ENCODE measurements around the gene PACC1. TPM values are rescaled to one million over a fixed set of nuclear protein-coding genes. Genes with fewer than 3 reads are reported as not detected.

The PACC1 gene
- total RNA-seq, 2 donors from 2014 or later = 3.2 to 4.1 TPM

- Histone ChIP-seq H3K27me3 (replicated peaks; ENCODE audit: insufficient read depth) (no peaks in the 10 kb centered on the region), H3K4me1 (ENCODE audit: control insufficient read depth in 1 of 2, low read depth in 2 of 2) (peaks cover 2 to 26% of the 10 kb centered on the region in 2 donors), H3K36me3 (peaks cover 13% of the 10 kb centered on the region), H3K27ac (no peak overlapping the region), H3K9me3 (no peaks in the 10 kb centered on the region), H3K4me3 (no peak overlapping the region)
- TF ChIP-seq CTCF (IDR thresholded peaks at IDR 0.05) = no peak
- DNase-seq (ENCODE audit: low spot score) (no peak), ATAC-seq (ENCODE audit: insufficient number of reproducible peaks, low FRiP score, low read depth) (no peak)
Observed at GRCh38 chr1:212447478-212447877, 32.8 kb upstream of the PACC1 start.

GRCh38 chr1:212446333-212446732 lies 31.6 kb upstream of the PACC1 start:
- no peak overlapping the region for H3K27ac ChIP-seq
- DNase-seq (ENCODE audit: low spot score) = no peak
- H3K27me3 ChIP-seq (replicated peaks; ENCODE audit: insufficient read depth) = no peaks in the 10 kb centered on the region

GRCh38 chr1:212442408-212442807 lies 27.7 kb upstream of the PACC1 start:
- Histone ChIP-seq H3K27me3 (replicated peaks; ENCODE audit: insufficient read depth) (no peaks in the 10 kb centered on the region), H3K36me3 (peaks cover 13% of the 10 kb centered on the region), H3K9me3 (no peaks in the 10 kb centered on the region), H3K27ac (no peak overlapping the region), H3K4me3 (no peak overlapping the region), H3K4me1 (ENCODE audit: control insufficient read depth in 1 of 2, low read depth in 2 of 2) (peaks cover 0 to 16% of the 10 kb centered on the region in 2 donors)
- DNase-seq (ENCODE audit: low spot score) (no peak), ATAC-seq (ENCODE audit: insufficient number of reproducible peaks, low FRiP score, low read depth) (no peak)
- TF ChIP-seq CTCF (IDR thresholded peaks at IDR 0.05) = no peak

More at GRCh38 chr1:212446333-212446732, 31.6 kb upstream of the PACC1 start:
- H3K4me3 ChIP-seq = no peak overlapping the region
- H3K36me3 ChIP-seq = peaks cover 13% of the 10 kb centered on the region
- no peak for TF ChIP-seq CTCF (IDR thresholded peaks at IDR 0.05)
- no peak for ATAC-seq (ENCODE audit: insufficient number of reproducible peaks, low FRiP score, low read depth)
- H3K9me3 ChIP-seq = no peaks in the 10 kb centered on the region
- H3K4me1 ChIP-seq (ENCODE audit: control insufficient read depth in 1 of 2, low read depth in 2 of 2) = peaks cover 0 to 17% of the 10 kb centered on the region in 2 donors

- Histone ChIP-seq H3K4me1 (ENCODE audit: control insufficient read depth in 1 of 2, low read depth in 2 of 2) (peaks cover 0 to 16% of the 10 kb centered on the region in 2 donors), H3K27me3 (replicated peaks; ENCODE audit: insufficient read depth) (no peaks in the 10 kb centered on the region), H3K36me3 (peaks cover 3% of the 10 kb centered on the region), H3K27ac (no peak overlapping the region), H3K4me3 (no peak overlapping the region), H3K9me3 (no peaks in the 10 kb centered on the region)
- ATAC-seq (ENCODE audit: insufficient number of reproducible peaks, low FRiP score, low read depth) (no peak), DNase-seq (ENCODE audit: low spot score) (no peak)
- no peak for TF ChIP-seq CTCF (IDR thresholded peaks at IDR 0.05)
Observed at GRCh38 chr1:212440419-212440818, 25.7 kb upstream of the PACC1 start.

- H3K27ac ChIP-seq = no peak overlapping the region
- H3K4me3 ChIP-seq = no peak overlapping the region
- H3K27me3 ChIP-seq (replicated peaks; ENCODE audit: insufficient read depth) = no peaks in the 10 kb centered on the region
- ATAC-seq (ENCODE audit: insufficient number of reproducible peaks, low FRiP score, low read depth) (no peak), DNase-seq (ENCODE audit: low spot score) (no peak)
- no peaks in the 10 kb centered on the region for H3K36me3 ChIP-seq
- TF ChIP-seq CTCF (IDR thresholded peaks at IDR 0.05) = no peak
- no peaks in the 10 kb centered on the region for H3K9me3 ChIP-seq
- peaks cover 4 to 25% of the 10 kb centered on the region in 2 donors for H3K4me1 ChIP-seq (ENCODE audit: control insufficient read depth in 1 of 2, low read depth in 2 of 2)
Observed at GRCh38 chr1:212438831-212439237, 24.1 kb upstream of the PACC1 start.
